Measurements from ENCODE around the gene PAQR6.
A peak's percentile ranks its signal among the peaks of the same experiment; 100 is the strongest.

The PAQR6 gene

DNA sequence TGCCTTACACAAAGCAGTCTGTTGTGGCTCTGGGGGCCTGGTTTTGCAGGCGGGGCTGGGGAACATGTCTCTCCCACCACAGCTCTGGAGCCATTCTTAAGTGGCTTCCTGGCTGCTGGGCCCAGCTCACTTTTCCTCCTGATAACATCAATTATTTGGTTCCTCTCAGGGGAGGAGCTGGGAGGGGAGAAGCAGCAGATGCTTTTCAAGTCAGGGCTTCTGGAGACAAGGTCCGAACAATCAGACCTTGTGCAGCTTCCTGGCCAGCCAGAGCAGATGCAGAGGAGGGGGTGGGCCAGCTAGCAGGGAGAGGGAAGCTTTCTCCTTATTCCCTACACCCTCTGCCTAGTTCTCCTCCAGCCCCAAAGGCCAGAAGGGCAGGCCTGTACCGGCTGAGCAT is 3.7 kb upstream of the PAQR6 start:
- Mint-ChIP-seq H3K27ac (peak overlapping the region; percentile 47), H3K9me3 (no peaks in the 10 kb centered on the region), H3K27me3 (no peaks in the 10 kb centered on the region), H3K4me1 (ENCODE audit: low read depth) (peaks cover 3% of the 10 kb centered on the region), H3K36me3 (ENCODE audit: low read depth) (peaks cover 70% of the 10 kb centered on the region), H3K4me3 (no peak overlapping the region)
- no peak for DNase-seq

DNA sequence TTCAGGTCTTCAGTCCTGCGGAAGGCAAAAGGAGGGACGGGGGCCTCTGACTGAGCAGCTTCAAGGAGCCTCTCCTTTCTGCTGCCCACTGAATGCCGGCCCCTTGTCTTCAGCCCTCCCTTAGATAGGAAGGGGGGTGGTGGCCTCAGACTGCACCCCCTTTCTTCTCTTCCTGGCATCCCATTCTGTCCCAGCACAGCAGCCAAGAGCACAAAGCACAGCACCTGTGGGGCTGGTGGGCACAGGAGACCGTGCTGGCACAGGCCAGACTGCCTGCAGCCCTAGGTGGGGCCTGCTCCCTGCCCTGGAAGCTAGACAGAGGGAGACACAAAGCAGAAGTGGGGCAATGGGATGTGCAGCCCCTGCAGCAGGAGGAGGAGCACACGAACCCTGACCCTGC is 1.7 kb upstream of the PAQR6 start:
- Mint-ChIP-seq H3K4me3 (no peak overlapping the region), H3K27me3 (no peaks in the 10 kb centered on the region), H3K4me1 (ENCODE audit: low read depth) (peaks cover 21% of the 10 kb centered on the region), H3K27ac (peak overlapping the region; percentile 57), H3K36me3 (ENCODE audit: low read depth) (peaks cover 61% of the 10 kb centered on the region), H3K9me3 (no peaks in the 10 kb centered on the region)
- no peak for DNase-seq

GRCh38 chr1:156248323-156248683 is 447 bp upstream of the PAQR6 start:
- peaks cover 22% of the 10 kb centered on the region for H3K4me1 Mint-ChIP-seq (ENCODE audit: low read depth)
- no peak overlapping the region for H3K27ac Mint-ChIP-seq
- H3K27me3 Mint-ChIP-seq, result no peaks in the 10 kb centered on the region
- H3K9me3 Mint-ChIP-seq, result no peaks in the 10 kb centered on the region
- no peak overlapping the region for H3K4me3 Mint-ChIP-seq
- no peak for DNase-seq
- peaks cover 54% of the 10 kb centered on the region for H3K36me3 Mint-ChIP-seq (ENCODE audit: low read depth)

DNA sequence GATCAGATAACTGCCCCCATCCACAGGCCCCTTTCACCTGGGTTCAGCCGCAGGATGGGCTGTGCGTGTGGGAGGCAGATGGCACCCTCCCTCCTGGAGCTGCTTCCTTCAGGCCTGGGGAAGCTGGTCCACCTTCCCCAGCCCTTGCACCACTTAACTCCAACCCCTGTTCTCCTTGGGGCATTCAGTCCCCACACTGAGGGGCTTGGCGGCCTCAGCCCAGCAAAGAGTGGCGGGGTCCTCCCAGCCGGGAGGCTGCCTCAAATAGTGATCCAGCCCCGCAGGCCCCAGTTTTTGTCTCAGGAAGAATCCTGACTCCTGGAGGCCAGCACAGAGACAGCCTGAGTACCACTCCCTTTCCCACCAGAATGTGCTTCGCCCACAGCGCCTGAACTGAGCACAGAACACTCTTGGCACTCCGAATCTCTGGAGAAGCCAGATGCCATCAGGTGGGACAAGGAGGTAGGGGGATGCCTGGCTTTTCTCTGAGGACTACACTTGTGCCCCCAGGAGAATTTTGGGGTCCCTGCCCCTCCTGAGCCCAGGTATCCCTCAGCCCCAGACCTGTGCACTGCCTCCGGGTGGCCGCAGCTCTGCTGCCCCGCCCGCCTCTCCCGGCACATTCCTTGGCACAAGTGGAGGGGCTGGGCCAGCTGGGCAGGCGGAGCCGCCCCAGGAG is 936 bp downstream of the PAQR6 start:
- no peaks in the 10 kb centered on the region for H3K9me3 Mint-ChIP-seq
- H3K27ac Mint-ChIP-seq, result peak overlapping the region; percentile 37
- H3K4me1 Mint-ChIP-seq (ENCODE audit: low read depth), result peaks cover 22% of the 10 kb centered on the region
- peak; percentile 46 for DNase-seq
- no peak overlapping the region for H3K4me3 Mint-ChIP-seq
- no peaks in the 10 kb centered on the region for H3K27me3 Mint-ChIP-seq
- peaks cover 46% of the 10 kb centered on the region for H3K36me3 Mint-ChIP-seq (ENCODE audit: low read depth)

GRCh38 chr1:156246241-156246780 is 1.5 kb downstream of the PAQR6 start:
- no peak overlapping the region for H3K4me3 Mint-ChIP-seq

GRCh38 chr1:156245451-156246232 is 2.2 kb downstream of the PAQR6 start:
- Mint-ChIP-seq H3K27me3 (no peaks in the 10 kb centered on the region), H3K27ac (peak overlapping the region; percentile 86), H3K36me3 (ENCODE audit: low read depth) (peaks cover 45% of the 10 kb centered on the region), H3K4me1 (ENCODE audit: low read depth) (peaks cover 22% of the 10 kb centered on the region), H3K4me3 (peak overlapping the region; percentile 63), H3K9me3 (no peaks in the 10 kb centered on the region)
- peak; percentile 69 for DNase-seq

More at GRCh38 chr1:156246241-156246780, 1.5 kb downstream of the PAQR6 start:
- Mint-ChIP-seq H3K27me3 (no peaks in the 10 kb centered on the region), H3K9me3 (no peaks in the 10 kb centered on the region), H3K27ac (peak overlapping the region; percentile 8), H3K4me1 (ENCODE audit: low read depth) (peaks cover 22% of the 10 kb centered on the region), H3K36me3 (ENCODE audit: low read depth) (peaks cover 46% of the 10 kb centered on the region)
- DNase-seq, result peak; percentile 47

DNA sequence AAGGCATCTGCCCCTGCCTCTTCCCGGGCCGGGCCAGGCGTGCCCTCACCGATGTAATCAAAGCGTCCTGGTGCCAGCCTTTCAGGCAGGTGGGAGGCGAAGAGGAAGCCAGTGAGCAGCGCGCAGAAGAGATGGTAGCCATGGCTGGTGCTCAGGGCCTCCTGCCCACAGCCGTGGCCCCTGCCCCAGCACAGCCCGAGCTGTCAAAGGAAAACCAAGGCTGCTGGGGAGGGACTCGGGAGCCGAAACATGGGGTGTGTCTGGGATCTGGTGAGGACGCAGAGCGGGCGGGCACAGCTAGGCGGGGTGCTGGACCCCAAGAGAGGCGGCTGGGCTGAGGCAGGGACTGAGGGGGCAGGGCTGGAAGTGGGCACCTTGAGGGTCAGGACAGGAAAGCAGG is 3.1 kb downstream of the PAQR6 start:
- Mint-ChIP-seq H3K9me3 (no peaks in the 10 kb centered on the region), H3K4me3 (peak overlapping the region; percentile 63), H3K4me1 (ENCODE audit: low read depth) (peaks cover 22% of the 10 kb centered on the region), H3K36me3 (ENCODE audit: low read depth) (peaks cover 43% of the 10 kb centered on the region), H3K27ac (peak overlapping the region; percentile 86), H3K27me3 (no peaks in the 10 kb centered on the region)
- no peak for DNase-seq

GRCh38 chr1:156244126-156244525 is 3.7 kb downstream of the PAQR6 start:
- H3K27ac Mint-ChIP-seq, result peak overlapping the region; percentile 65
- H3K4me3 Mint-ChIP-seq, result no peak overlapping the region

GRCh38 chr1:156242738-156243137 is 5.1 kb downstream of the PAQR6 start:
- Mint-ChIP-seq H3K27ac (peak overlapping the region; percentile 63), H3K4me1 (ENCODE audit: low read depth) (peaks cover 29% of the 10 kb centered on the region), H3K9me3 (no peaks in the 10 kb centered on the region), H3K4me3 (no peak overlapping the region), H3K27me3 (no peaks in the 10 kb centered on the region), H3K36me3 (ENCODE audit: low read depth) (peaks cover 51% of the 10 kb centered on the region)
- DNase-seq, result no peak

More at GRCh38 chr1:156244126-156244525, 3.7 kb downstream of the PAQR6 start:
- H3K9me3 Mint-ChIP-seq, result no peaks in the 10 kb centered on the region
- DNase-seq, result no peak
- H3K36me3 Mint-ChIP-seq (ENCODE audit: low read depth), result peaks cover 43% of the 10 kb centered on the region
- H3K4me1 Mint-ChIP-seq (ENCODE audit: low read depth), result peaks cover 22% of the 10 kb centered on the region
- no peaks in the 10 kb centered on the region for H3K27me3 Mint-ChIP-seq

GRCh38 chr1:156241926-156242325 is 5.9 kb downstream of the PAQR6 start, which contains the start of gene BGLAP:
Gene BGLAP (plus strand): TSS chr1:156242184. CDS start chr1:156242232, 48 bp downstream.
- Mint-ChIP-seq H3K4me3 (no peak within 1 kb of the TSS), H3K27me3 (no peaks in the 10 kb centered on the region), H3K9me3 (no peaks in the 10 kb centered on the region), H3K4me1 (ENCODE audit: low read depth) (peaks cover 30% of the 10 kb centered on the region), H3K27ac (peak within 1 kb of the TSS; percentile 63), H3K36me3 (ENCODE audit: low read depth) (peaks cover 56% of the 10 kb centered on the region)
- no peak for DNase-seq

GRCh38 chr1:156241311-156241811 is 6.5 kb downstream of the PAQR6 start:
- H3K4me1 Mint-ChIP-seq (ENCODE audit: low read depth), result peaks cover 28% of the 10 kb centered on the region
- no peak overlapping the region for H3K4me3 Mint-ChIP-seq
- no peak overlapping the region for H3K27ac Mint-ChIP-seq
- peaks cover 62% of the 10 kb centered on the region for H3K36me3 Mint-ChIP-seq (ENCODE audit: low read depth)
- no peaks in the 10 kb centered on the region for H3K27me3 Mint-ChIP-seq
- no peak for DNase-seq
- H3K9me3 Mint-ChIP-seq, result no peaks in the 10 kb centered on the region

GRCh38 chr1:156238248-156238647 is 9.6 kb downstream of the PAQR6 start:
- Mint-ChIP-seq H3K9me3 (no peaks in the 10 kb centered on the region), H3K36me3 (ENCODE audit: low read depth) (peaks cover 88% of the 10 kb centered on the region), H3K27ac (no peak overlapping the region), H3K27me3 (no peaks in the 10 kb centered on the region), H3K4me3 (no peak overlapping the region), H3K4me1 (ENCODE audit: low read depth) (peaks cover 10% of the 10 kb centered on the region)
- DNase-seq, result no peak

GRCh38 chr1:156236164-156236563 is 11.7 kb downstream of the PAQR6 start:
- Mint-ChIP-seq H3K36me3 (ENCODE audit: low read depth) (peaks cover 88% of the 10 kb centered on the region), H3K27me3 (no peaks in the 10 kb centered on the region)

GRCh38 chr1:156233426-156234127 is 14.3 kb downstream of the PAQR6 start:
- Mint-ChIP-seq H3K27me3 (no peaks in the 10 kb centered on the region), H3K27ac (peak overlapping the region; percentile 72), H3K4me1 (ENCODE audit: low read depth) (peaks cover 18% of the 10 kb centered on the region), H3K36me3 (ENCODE audit: low read depth) (peaks cover 87% of the 10 kb centered on the region), H3K9me3 (no peaks in the 10 kb centered on the region), H3K4me3 (no peak overlapping the region)
- DNase-seq, result no peak

More at GRCh38 chr1:156236164-156236563, 11.7 kb downstream of the PAQR6 start:
- no peak overlapping the region for H3K4me3 Mint-ChIP-seq
- no peak overlapping the region for H3K27ac Mint-ChIP-seq
- H3K9me3 Mint-ChIP-seq, result no peaks in the 10 kb centered on the region
- DNase-seq, result no peak
- H3K4me1 Mint-ChIP-seq (ENCODE audit: low read depth), result peaks cover 15% of the 10 kb centered on the region
